Activated CD4-positive, alpha-beta T cell treated with anti-CD3 and anti-CD28 coated beads, Interleukin-2, amount 50 U/mL, for 16 hours (primary cell): Measurements from ENCODE around the gene EIF4G3.
"Not testable (repeated sequence)": the region's sequence is repeated elsewhere in the genome, so short reads cannot be mapped to it uniquely, and the experiment has no call there.

Experiments
- DNase-seq: peaks from one replicate; pipeline ENCODE4 v3.0.0-alpha.2; 2020

EIF4G3 gene

DNA sequence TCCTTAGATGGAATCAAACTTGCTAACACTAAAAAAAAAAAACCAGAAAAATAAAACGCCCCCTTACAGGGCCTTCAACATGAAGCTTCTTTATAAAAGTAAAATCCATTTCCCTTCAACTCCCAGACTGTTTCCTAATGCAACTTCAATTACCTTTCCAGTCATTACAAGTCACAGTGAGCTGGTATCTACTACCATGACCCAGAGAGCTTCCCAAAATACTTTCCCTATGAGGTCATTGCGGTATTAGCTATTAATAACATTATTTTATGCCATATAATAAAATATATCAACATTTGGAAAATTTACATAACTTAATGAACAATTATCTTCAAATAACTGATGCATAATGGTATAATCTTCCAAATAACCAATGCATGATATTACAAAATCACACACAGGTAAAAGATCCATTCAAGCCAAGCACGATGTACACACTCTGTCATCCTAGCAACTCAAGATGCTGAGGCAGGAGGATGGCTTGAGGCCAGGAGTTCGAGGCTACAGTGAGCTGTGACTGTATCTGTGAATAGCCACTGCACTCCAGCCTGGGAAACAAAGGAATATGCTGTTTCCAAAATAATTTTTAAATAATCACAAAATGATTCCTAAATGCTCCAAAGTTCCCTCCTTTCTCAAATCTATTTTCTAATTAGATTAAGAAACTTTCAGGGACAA, 24.1 kb downstream of the EIF4G3 start:
- no peak for DNase-seq

DNA sequence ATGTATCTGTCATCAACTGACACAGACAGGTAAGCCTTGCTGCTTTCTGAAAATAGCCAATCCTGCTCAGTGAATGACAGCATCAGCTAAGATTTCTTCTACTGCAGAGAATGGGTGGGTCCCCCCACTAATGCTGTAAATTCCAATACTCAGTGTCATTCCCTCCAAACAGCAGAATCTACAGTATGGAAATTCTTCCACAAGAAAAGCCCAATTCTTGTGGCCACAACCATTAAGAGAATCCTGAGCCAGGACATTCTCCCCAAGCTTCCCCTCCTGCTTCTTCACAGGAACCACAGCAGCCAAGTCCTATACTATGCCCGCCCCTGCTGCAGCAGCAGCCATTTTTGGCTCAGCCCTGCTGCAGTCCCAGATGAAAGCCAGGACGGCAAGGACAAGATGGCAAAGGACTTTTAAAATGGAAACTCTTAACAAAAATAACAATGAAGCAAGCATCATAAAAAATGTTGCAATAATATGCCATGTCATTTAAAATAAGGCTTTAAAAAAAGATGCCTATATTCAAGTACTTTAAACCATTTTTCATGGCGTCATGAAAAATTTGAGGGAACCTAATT, 26.8 kb downstream of the EIF4G3 start:
- DNase-seq = no peak

DNA sequence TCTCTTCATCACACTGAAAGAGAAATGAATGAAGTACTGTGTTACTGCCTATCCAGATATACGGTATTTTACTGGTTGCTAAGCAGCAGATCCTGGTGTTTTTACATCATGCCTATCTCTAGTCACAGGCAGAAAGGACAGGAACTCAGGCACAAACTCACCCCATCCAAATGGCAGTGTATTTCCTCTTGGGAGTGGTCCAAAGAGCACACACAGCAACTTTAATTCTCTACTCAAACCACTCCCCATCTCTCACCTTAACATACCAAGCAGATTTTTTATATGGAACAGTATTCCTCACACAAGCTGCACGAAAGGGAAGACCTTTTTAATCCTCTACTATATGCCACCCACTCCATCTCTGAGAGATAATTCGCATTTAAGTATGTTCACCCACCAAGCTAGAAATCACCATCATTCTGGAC, 27.3 kb downstream of the EIF4G3 start:
- no peak for DNase-seq

DNA sequence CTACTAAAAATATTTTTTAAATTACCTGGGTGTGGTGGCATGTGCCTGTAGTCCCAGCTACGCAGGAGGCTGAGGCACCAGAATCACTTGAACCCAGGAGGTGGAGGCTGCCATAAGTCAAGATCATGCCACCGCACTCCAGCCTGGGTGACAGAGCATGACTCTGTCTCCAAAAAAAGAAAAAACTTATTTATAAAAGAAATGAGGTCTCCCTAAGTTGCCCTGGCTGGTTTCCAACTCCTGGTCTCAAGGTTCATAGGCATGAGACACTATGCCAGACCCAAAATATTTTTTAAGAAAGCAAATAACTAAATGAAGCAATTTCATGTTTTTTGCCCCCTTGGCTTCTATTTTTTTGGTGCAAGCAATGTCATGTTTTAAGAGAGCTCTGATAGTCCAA, 32.9 kb downstream of the EIF4G3 start:
- no peak for DNase-seq

DNA sequence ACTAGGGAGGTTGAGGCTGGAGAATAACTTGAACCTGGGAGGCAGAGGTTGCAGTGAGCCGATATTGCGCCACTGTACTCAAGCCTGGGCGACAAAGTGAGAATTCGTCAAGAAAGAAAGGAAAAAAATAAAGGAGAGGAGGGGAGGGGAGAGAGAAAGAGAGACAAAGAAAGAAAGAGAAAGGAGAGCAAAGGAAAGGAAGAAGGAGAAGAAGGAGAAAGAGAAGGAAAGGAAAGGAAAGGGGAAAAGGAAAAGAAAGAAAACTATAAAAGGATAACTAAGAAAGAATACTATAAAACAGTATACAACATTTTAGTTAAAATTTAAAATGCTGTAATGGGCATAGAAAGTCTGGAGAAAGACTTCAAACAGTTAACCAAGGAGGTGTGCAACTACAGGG, 33.6 kb downstream of the EIF4G3 start:
- DNase-seq = no peak

DNA sequence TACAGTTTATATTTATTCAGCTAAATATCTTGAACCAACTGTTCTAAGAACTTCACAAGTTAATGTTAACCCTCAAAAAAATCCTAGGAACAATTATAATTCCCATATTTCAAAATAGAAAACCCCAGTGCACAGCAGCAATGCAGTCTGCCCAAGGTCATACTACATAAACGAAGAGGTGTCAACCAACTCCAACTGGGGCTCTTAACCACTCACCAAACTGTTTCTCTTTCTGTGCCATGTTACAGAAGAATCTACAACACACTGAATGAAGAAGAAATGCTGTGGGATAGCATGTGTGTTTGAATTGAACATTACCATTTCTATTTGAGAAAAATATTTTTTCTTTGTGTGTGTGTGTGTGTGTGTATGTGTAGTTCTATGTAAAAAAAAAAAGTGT, 35.7 kb downstream of the EIF4G3 start:
- DNase-seq = no peak

DNA sequence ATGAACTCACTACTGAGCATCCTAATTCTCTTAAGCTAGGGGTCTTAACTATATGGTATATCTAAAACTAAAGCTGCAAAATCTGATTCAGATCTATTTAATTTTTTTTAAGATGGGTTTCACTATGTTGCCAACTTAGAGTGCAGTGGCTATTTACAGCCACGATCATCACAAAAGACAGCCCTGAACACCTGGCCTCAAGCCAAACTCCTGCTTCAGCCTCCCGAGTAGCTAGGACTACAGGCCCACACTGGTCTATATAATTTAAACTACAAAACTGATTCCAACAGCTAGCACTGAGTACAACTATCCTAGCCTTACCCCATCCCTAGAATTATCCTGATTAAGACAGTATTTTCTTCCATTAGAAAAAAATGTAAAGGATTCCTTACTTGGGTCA, 37.1 kb downstream of the EIF4G3 start:
- no peak for DNase-seq

DNA sequence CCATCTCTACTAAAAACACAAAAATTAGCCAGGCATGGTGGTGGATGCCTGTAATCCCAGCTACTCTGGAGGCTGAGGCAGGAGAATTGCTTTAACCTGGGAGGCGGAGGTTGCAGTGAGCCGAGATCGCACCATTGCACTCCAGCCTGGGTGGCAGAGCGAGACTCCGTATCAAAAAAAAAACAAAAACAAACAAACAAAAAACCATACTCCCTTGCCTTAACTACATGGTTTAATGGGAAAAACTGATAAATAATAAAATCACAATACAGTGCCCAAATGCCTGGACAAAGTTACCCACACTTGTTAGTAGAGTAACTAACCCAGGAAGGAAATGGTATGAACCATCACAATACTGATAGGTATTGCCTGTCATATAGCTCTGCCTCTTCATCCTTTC, 40.4 kb downstream of the EIF4G3 start:
- not testable (repeated sequence) for DNase-seq

DNA sequence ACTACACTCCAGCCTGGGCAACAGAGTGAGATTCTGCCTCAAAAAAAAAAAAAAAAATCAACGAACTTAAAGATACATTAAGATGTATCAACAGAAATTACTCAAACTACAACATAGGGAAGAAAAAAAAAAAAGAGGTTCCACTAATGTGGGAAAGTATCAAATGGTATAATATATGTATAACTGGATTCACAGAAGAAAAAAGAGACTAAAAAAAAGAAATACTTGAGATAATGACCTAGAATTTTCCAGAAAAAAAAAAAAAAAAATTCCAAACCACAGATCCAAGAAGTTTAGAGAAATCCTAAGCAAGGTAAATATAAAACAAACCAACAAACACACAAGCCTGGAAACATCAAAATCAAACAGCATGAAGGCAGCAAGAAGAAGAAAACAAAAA, 45.5 kb downstream of the EIF4G3 start:
- no peak for DNase-seq

DNA sequence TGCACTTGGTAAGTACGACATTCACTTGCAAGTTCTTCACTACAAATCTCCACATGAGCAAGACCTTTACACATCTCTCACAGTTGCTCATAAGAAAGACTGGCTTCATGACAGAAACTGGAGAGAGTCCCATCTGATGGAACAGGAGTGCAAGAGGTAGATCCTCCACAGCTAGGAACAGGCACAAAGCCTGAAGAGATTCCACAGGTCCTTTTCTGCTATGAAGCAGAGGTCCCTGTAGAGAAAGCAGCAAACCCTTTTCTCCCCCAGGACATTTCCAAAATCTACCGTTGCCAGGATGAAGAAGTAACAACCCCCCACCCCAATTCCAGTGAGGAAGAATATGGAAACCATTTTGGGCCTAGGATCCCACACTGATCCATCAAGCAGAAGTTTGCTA, 47.3 kb downstream of the EIF4G3 start:
- no peak for DNase-seq

DNA sequence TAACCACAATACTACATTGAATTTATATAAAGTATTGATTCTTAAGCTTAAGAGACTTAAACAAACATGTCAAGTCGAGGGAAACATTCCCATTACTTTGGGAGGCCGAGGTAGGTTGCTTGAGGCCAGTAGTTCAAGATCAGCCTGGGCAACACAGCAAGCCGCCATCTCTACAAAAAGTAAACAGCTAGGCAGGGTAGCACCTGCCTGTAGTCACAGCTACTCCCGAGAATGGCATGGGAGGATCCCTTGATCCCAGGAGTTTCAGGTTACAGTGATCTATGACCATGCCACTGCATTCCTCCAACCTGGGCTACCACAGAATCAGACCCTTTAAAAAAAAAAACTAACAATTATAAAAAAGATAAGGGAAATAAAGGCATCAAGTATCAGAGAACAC, 50.4 kb downstream of the EIF4G3 start:
- no peak for DNase-seq

DNA sequence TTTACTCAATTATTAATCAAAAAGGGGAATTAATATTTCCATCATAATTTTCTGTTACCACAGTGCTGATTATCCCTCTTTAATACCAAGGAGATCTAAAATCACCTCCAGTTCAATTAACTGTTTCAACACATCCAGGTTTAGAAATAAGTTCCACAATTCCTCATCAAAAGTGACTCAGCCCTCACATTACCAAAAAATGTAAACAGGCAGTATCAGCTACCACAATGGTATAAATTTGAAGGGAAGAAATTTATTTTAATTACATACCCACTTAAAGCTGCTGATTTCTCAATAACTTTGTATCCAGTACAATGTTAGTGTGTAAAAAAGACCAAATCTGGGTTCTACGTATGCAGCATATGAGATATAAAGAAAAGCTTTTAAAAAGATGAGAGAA, 51.9 kb downstream of the EIF4G3 start:
- DNase-seq = no peak

DNA sequence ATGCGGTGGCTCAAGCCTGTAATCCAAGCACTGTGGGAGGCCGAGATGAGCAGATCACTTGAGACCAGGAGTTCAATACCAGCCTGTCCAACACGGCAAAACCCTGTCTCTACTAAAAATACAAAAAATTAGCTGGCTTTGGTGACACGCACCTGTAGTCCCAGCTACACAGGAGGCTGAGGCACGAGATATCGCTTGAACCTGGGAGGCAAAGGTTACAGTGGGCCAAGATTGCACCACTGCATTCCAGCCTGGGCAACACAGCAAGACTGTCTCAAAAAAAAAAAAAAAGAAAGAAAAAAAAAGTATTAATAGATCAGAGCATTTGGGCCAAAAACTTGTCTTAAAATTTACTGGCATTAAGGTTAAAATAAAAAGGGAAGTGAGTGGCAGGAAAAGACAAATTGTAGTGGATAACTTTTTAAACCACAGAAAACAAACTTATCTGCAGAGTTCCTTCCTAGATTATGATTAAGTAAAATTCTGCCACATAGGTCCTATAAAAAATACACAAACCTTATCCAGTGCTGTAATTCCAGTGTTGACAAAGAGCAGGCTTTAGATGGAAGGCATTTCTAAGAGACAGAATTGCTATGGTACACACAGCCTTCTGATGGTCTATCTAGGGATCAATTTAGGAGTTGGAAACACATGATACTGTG, 53.3 kb downstream of the EIF4G3 start:
- DNase-seq = no peak

DNA sequence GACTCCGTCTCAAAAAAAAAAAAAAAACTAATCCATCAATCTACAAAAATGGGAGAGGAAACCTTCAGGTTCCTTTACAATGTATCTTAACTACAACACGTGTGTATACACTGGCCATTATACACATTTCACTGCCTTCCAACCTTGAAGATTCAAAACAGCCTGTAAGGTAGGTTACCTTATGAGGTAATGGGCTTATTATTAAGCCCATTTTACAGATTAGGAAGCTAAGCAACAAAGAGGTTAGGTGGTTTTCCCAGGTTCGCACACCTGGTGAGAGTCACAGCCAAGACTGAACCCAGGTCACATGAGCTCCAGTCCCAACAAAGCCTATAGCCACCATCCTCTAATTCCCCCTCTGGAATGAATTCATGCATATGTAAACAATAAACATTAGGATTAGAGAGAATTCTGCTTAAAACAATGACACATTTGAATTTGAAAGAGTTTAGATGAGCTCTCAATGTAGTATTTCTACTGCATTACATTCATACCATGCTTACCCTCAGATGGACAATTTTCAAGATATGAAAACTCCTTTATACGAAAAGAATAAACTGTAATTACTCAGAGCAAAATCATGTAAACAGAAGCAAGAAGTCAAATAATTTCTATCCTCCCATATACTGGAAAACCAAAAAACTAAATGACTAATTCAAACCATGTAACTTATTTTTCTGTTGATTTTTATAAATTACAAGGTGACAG, 54.8 kb downstream of the EIF4G3 start:
- no peak for DNase-seq

DNA sequence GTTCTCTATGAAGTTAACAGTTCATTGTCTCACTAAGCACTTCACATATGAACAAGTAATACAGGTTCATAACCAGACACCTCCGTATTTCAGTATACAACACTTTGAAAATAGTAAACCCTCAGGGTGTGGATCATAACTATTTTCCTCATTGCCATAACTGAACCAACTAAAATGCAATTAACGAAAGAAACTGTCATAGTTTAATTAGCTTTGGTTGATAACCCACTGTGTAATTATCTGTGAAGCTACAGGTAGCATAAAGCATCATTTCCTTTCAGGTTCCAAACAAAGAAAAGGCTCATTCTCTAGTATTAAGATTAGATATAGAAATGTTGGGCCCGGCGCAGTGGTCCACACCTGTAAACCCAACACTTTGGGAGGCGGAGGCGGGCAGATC, 58.5 kb downstream of the EIF4G3 start:
- DNase-seq = no peak

DNA sequence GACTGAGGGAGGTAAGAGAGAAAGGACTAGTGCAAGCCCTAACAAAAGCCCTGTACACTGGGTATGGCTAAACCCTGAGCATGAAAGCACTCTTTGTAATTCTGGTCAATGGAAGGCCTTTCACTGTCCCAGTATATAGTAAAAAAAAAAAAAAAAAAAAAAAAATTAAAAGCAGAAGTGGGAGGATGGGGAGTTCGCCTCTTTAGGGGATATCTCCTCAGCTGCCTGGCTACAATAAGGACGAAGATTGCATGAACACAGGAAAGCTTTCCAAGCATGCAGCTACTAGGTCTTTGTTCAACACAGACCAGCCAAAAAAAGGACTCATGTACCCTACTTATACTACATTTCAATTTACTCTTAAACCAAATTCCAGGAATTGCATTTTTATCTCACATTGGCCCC, 59.1 kb downstream of the EIF4G3 start:
- no peak for DNase-seq

DNA sequence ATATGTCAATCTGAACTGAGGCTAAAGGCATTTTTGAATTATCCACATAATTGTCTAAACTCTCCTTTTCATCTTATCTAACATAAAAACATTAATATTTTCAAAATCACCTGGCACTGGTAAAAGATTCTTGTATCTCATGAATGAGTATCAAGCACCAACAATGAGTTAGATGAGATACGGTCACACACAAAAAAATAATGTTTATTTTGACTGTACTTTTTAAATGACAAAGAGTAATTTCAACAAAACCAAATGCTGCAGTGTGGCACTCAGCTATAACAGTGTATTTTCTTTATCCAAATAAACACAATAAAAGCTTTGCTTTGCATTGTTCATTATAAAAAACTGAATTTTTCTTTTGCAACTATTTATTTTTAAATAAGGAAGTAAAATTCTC, 59.5 kb downstream of the EIF4G3 start:
- DNase-seq = no peak

DNA sequence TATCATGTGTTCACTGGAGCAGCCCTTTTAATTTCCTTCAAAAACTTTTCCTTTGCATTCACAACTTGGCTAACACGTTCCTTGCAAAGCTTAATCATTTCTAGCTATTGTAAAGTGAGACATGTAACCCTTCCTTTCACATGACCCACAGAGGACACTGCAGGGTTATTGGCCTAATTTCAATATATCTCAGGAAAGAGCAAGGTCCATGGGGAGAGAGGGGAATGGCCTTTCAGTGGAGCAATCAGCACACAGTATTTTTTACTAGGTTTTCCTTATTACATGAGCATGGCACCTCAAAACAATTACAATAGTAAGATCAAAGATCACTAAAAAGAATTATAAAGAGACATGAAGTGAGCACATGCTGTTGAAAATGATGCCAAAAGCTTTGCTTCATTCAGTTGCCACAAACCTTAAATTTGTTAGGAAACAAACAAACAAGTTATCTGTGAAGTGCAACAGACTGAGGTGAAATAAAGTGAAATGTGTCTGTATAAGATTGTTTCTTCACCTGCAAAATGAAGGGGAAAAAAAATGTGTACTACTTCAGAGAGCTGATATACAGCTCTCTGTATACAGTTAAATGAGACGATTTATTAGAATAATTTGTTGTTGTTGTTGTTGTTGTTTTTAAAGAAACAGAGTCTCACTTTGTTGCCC, 61.5 kb downstream of the EIF4G3 start:
- DNase-seq = no peak

DNA sequence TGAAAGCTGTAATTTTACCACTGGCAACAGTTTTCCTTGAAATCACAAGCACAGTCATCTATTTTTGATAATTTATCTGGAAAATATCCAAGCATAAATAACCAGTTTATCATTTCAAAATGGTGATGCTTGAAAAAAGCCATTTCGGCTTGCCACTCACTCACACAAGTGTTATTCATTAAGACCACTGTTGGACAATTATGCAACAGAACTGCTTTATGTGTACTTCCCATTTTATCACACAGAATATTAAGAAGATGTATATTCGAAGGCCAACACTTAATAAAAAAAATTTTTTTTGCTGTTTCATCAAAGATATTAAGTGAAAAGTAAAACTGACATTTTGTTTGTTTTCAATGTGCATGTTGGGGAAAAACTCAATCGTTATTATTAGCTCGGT, 62.3 kb downstream of the EIF4G3 start:
- no peak for DNase-seq

DNA sequence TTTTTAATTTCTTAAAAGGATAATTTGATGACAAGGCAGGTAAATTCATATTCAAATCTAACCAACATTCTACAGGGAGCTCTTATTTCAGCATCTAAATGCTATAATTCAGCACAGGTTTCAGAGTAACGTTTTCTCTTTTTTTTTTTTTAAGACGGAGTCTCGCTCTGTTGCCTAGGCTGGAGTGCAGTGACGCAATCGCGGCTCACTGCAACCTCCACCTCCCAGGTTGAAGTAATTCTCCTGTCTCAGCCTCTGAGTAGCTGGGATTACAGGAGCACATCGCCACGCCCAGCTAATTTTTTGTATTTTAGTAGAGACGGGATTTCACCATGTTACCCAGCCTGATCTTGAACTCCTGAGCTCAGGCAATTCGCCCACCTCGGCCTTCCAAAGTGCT, 66.5 kb downstream of the EIF4G3 start:
- no peak for DNase-seq

DNA sequence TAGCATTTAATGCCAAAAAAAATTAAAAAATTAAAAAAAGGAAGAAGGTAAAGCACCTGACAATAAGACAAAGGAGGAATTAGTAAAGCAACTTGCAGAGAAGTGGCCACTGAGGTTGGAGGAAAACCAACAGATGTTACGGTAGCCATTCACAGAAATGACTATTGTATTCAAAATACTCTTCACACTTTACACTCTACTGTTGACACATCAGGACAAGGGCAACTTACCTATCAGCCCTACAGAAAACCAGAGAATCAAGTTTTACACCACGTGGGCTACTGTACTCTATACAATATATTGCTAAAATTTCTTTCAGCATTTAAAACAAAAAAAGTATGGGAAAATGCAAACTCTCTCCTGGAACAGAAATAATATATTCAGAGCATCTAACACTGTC, 70.0 kb downstream of the EIF4G3 start:
- no peak for DNase-seq

DNA sequence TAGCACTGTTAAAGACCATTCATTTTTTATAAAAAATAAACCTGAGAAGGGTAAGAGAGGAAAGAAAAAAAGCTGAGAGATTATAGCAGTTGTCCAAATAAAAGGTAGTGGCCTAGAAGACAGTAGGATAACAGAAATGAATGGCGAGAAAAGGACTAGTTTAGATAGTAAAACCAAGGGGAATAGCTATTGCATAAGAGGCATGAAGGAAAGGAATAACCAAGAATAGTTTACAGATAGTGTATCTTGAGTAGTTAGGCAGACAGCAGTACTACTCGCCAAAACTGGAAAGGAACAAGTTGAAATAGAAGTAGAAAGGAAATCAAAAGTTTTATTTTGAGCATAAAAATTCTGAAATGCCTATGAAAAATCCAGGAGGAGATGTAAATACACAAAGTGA, 70.5 kb downstream of the EIF4G3 start:
- no peak for DNase-seq

DNA sequence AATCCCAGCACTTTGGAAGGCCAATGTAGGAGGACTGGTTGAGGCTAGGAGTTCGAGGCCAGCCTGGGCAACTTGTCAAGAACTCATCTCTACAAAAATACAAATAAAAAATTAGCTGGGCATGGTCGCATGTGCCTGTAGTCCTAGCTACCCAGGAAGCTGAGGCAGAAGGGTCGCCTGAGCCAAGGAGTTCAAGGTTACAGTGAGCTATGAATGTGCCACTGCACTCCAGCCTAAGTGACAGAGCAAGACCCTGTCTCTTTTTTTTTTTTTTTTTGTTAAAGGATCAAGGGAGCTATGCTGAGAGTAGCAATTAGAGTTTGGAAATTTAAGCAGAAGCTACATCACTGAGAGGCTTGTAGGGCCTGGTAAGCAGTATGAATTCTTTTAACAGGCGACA, 70.9 kb downstream of the EIF4G3 start:
- no peak for DNase-seq

DNA sequence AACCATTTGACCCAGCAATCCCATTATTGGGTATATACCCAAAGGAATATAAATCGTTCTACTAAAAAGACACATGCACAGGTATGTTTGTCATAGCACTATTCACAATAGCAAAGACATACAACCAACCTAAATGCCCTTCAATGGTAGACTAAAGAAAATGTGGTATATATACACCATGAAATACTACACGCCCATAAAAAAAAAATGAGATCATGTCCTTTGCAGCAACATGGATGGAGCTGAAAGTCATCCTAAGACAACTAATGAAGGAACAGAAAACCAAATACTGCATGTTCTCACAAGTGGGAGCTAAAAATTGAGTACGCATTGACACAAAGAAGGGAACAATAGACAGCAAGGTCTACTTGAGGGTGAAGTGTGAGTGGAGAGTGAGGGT, 72.0 kb downstream of the EIF4G3 start:
- no peak for DNase-seq
